Measurements from ENCODE around the gene ORM2.

Gene ORM2

GRCh38 chr9:114376586-114377445, 47.1 kb downstream of the ORM2 start:
- no peak overlapping the region for H3K4me3 ChIP-seq
- H3K27ac ChIP-seq, result peak overlapping the region in 11 of 21 experiments; percentile 3 to 96 (median 38)

GRCh38 chr9:114378016-114378415, 48.3 kb downstream of the ORM2 start:
- Histone ChIP-seq H3K4me3 (no peak overlapping the region), H3K27ac (peak overlapping the region in 2 of 21 experiments; percentile 14 to 52)

GRCh38 chr9:114378883-114379282, 49.2 kb downstream of the ORM2 start:
- peak overlapping the region in 5 of 21 experiments; percentile 27 to 52 (median 37) for H3K27ac ChIP-seq
- H3K4me3 ChIP-seq, result no peak overlapping the region
